GM12874 (cell line): ENCODE results near the gene ZNRF1.

ENCODE experiments used
- TF ChIP-seq, protein P1 (sequence below): IDR thresholded peaks from 2 replicates; pipeline ENCODE4 v1.5.1; 2011; ENCODE audit warnings: low read depth, mild to moderate bottlenecking, control low read depth, low read length, moderate library complexity; ENCODE audit not compliant: insufficient read depth

Gene ZNRF1

DNA sequence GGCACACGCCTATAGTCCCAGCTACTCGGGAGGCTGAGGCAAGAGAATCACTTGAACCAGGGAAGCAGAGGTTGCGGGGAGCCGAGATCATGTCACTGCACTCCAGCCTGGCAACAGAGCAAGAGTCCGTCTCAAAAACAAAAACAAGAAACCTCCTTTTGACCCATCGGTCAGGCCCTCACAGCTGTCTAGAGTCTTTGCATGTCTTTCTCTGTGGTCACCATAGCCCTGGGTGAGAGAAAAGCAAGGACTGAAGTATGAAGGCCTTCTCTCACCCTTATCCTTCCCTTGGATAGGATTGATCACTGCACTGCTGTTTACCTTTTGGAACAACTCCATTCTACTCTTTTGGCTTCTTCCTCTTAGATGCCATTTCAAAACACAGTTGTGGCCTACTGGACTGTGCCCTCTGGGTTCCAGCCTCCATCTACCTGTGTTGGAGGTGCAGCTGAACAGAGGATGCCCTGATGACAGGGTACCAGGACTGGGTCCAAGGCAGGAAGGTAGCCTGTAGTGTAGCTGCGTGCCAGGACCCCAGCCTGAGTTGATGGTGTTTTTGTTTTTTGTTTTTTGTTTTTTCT is 80.6 kb downstream of the ZNRF1 start:
- TF ChIP-seq, protein P1, sequence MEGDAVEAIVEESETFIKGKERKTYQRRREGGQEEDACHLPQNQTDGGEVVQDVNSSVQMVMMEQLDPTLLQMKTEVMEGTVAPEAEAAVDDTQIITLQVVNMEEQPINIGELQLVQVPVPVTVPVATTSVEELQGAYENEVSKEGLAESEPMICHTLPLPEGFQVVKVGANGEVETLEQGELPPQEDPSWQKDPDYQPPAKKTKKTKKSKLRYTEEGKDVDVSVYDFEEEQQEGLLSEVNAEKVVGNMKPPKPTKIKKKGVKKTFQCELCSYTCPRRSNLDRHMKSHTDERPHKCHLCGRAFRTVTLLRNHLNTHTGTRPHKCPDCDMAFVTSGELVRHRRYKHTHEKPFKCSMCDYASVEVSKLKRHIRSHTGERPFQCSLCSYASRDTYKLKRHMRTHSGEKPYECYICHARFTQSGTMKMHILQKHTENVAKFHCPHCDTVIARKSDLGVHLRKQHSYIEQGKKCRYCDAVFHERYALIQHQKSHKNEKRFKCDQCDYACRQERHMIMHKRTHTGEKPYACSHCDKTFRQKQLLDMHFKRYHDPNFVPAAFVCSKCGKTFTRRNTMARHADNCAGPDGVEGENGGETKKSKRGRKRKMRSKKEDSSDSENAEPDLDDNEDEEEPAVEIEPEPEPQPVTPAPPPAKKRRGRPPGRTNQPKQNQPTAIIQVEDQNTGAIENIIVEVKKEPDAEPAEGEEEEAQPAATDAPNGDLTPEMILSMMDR = no peak

DNA sequence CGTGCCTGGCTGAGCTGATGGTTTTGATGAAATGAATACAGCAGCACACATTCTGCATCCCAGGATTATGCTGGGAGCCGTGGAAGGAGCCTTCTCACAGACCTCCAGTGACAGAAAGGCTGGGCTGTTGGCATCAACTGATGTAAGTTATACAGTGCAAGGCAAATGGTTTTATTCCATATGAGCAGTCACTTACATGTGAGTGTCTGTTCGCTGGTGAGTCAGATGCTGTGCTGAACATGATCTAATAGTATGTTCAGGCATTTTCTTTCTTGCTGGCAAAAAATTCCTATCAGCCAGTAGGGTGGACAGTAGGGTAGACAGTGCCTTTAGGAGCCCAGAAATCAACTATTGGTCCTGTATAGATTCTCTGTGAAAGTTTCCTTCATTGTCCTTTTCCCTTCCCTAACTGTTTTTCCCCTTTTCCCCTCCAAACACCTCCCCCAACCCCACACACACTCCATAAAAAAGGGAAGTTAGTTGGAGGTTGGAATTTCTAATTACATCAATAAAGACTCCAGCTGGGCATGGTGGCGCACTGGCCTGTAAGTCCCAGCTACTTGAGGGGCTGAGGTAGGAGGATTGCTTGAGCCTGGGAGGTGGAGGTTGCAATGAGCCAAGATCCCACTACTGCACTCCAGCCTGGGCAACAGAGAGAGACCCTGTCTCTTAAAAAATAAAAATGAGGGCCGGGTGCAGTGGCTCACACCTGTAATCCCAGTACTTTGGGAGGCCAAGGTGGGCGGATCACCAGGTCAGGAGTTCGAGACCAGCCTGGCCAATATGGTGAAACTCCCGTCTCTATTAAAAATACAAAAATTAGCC is 81.6 kb downstream of the ZNRF1 start:
- TF ChIP-seq, protein P1 = no peak

DNA sequence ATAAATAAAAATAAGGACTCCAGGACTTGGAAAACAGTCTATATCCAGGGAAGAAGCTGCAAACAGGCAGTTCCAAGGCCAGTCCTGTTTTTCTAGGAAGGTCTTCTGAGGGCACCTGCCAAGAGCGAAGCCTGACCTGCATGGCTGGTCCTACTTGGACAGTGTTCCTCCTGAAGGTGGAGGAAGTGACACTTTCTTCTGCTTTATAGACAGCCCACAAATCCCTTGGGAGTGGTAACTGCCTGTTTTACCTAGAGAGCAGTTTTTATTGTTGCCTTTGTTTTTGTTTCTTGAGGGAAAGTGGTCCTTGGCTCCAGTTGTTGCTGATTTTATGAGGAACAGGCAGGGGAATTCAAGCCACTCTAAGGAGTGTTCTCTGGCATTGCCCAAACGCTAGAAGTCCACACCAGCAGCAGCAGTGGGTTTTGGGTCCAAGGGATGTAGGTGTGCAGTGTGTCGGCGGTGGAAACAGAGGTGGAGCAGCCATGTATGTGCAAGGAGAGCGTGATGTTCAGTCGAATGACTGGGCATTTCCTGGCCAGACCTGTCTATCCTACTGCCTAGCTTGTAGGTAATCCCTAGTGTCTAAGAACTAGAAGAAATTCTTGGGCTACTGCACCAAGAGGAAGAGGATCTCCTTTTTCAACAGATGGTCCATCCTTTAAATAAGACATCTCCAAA is 82.5 kb downstream of the ZNRF1 start:
- TF ChIP-seq, protein P1 = no peak

DNA sequence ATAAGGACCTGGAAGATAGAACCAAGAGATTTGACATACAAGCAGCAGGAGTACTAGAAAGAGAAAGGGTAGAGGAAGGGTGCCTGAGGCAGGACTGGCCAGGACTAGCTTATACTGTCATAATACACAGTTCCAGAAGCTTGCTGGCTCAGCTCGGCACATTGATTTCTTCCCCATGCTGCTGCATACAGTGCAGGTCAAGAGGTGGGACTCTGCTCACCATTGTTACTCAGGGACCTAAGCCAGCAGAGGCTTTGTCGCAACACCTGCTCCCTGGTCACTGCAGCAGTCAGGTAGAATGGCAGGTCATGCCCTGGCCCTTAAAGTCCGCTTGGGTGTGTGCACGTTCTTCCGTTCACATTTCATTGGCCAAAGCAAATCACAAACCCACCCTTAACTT is 85.0 kb downstream of the ZNRF1 start:
- TF ChIP-seq, protein P1 = no peak

DNA sequence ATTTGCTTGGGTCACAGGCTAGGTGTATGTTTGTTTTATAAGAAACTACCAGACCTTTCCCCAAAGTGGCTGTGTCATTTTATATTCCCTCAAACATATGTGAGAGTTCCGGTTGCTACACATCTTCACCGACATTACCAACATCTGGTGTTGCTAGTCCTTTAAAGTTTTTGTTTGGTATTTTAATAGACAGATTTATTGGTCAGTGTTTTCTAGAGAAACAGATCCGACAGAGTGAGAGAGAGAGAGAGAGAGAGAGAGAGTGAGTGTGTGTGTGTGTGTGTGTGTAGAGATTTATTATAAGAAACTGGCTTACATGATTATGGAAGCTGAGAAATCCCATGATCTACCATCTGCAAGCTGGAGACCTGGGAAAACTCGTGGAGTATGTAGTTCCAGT is 86.7 kb downstream of the ZNRF1 start:
- TF ChIP-seq, protein P1 = no peak

DNA sequence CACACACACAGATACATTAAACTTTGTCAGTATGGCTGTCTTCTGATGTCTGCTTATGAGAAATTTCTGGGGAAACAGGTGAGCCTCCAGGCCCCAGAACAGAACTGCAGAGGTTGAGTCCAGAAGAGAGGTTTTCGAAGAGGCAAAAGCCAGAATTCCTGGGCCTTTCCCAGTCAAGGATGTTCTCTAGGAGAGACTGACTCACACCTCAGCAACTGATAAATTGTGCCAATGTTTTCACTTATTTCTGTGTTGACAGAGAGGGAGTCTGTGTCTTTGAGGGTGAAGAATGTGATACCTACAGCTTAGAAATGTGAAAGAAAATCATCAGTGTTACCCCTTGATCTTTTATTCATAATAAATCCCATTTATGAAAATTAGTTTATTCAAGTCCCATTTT is 87.5 kb downstream of the ZNRF1 start:
- TF ChIP-seq, protein P1 = no peak

DNA sequence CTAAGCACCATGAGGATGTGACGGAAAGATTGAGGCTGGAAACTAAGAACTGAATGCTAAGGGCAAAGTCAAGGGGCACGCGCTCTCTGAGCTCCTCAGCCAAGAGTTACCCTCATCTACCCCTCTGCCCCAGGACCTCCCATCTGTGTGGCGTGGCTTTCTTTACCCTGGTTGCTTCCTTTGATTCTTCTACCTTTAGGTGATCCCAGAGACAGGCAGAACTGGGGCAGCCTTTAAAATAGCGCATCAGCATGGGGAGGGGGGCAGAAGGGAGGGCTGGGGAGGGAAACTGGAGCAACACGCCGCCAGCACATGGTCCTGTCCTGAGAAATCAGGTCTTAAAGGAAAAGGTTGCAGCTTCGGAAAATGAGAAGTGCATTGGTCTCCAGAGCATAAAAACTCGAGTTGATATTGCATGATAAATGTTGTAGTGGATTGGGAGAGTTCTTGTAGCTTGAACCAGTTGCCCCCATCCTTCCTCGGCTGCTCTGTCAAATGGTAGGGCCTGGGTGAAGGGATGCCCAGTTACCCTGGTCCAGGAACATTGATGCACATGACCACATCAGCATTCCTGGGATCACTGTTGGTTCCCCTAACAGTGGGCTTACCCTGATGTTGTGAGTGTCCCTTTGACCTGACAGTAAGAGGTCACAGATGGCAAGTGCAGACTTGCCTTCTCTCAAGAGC is 88.0 kb downstream of the ZNRF1 start:
- TF ChIP-seq, protein P1 = no peak
